H1 (cell line): Measurements from ENCODE around the gene SETDB2. TPM values are rescaled to one million over a fixed set of nuclear protein-coding genes. Genes with fewer than 3 reads are reported as not detected.

Experiments used
- CTCF ChIA-PET: fragments of 300-600 bp; sonication (Branson Sonifier 250); formaldehyde crosslinking; loops from one replicate; lab custom pipeline; 2021; ENCODE audit not compliant: partially characterized antibody; lab: Charles Lee
- POLR2A ChIA-PET: fragments of 300-600 bp; sonication (Branson Sonifier 250); formaldehyde crosslinking; loops from one replicate; lab custom pipeline; 2021; ENCODE audit warnings: inconsistent platforms; ENCODE audit not compliant: partially characterized antibody; lab: Charles Lee
- DNase-seq, 2 experiments: peaks; one replicate each; pipeline versions ENCODE4 v3.0.0 to v3.0.0-alpha.2; 2010 to 2022; ENCODE audit warnings: low spot score in 2 of 2, low read depth in 1 of 2, mixed read lengths in 1 of 2
- FAIRE-seq: peaks from 2 replicates; lab custom pipeline; 2011; peaks lifted over from hg19 to GRCh38; lab: Jason Lieb, UNC
- H2AFZ ChIP-seq: 2 replicates; pipeline ENCODE4 v1.8.1; 2012; ENCODE audit warnings: low read length, inconsistent platforms
- H2AK5ac ChIP-seq: 2 replicates; pipeline ENCODE4 v1.6.1; 2013; ENCODE audit warnings: low read depth, low read length
- H2BK120ac ChIP-seq: replicated peaks from 2 replicates; pipeline ENCODE3; 2013; ENCODE audit warnings: low read depth, low read length, inconsistent platforms
- H2BK12ac ChIP-seq: 2 replicates; pipeline ENCODE4 v1.6.1; 2013; ENCODE audit warnings: low read depth, low read length
- H2BK15ac ChIP-seq: 2 replicates; pipeline ENCODE4 v1.6.1; 2013; ENCODE audit warnings: low read length
- H2BK20ac ChIP-seq: 2 replicates; pipeline ENCODE4 v1.6.1; 2013; ENCODE audit warnings: low read length
- H2BK5ac ChIP-seq: 2 replicates; pipeline ENCODE4 v1.6.1; 2013; ENCODE audit warnings: low read depth, low read length
- H3K14ac ChIP-seq: 2 replicates; pipeline ENCODE4 v1.6.1; 2013; ENCODE audit warnings: inconsistent platforms; ENCODE audit not compliant: insufficient read length
- H3K18ac ChIP-seq: 2 replicates; pipeline ENCODE4 v1.6.1; 2013; ENCODE audit warnings: low read length; ENCODE audit errors: extremely low read depth
- H3K23ac ChIP-seq: 2 replicates; pipeline ENCODE4 v1.6.1; 2013; ENCODE audit warnings: inconsistent platforms; ENCODE audit not compliant: insufficient read length
- H3K23me2 ChIP-seq: 2 replicates; pipeline ENCODE4 v1.6.1; 2013; ENCODE audit warnings: low read depth, low read length
- H3K27ac ChIP-seq: 2 replicates; pipeline ENCODE4 v1.6.1; 2011; ENCODE audit warnings: low read depth, low read length, inconsistent platforms
- H3K27me3 ChIP-seq, 4 experiments: replicated peaks in 1 of 4; 1 replicate in 1 of 4; 2 replicates in 3 of 4; pipeline versions ENCODE4 v1.6.1 to v1.8.1; 2011 to 2013; ENCODE audit warnings: low read length in 3 of 4, mild to moderate bottlenecking in 3 of 4, inconsistent platforms in 2 of 4, mixed read lengths in 2 of 4, moderate library complexity in 1 of 4; ENCODE audit not compliant: control insufficient read depth in 3 of 4, insufficient read depth in 3 of 4; ENCODE audit errors: extremely low read depth in 1 of 4
- H3K36me3 ChIP-seq, 4 experiments: 2 replicates each; pipeline versions ENCODE4 v1.6.1 to v1.8.1; 2011 to 2013; ENCODE audit warnings: mild to moderate bottlenecking in 4 of 4, low read length in 3 of 4, moderate library complexity in 2 of 4, control low read depth in 1 of 4, inconsistent platforms in 1 of 4; ENCODE audit not compliant: insufficient read depth in 4 of 4, control insufficient read depth in 2 of 4
- H3K4ac ChIP-seq: replicated peaks from 2 replicates; pipeline ENCODE3; 2013; ENCODE audit warnings: low read length, low read depth, mixed read lengths, inconsistent platforms; ENCODE audit not compliant: insufficient read length
- H3K4me1 ChIP-seq, 4 experiments: replicated peaks in 1 of 4; 1 replicate in 1 of 4; 2 replicates in 3 of 4; pipeline versions ENCODE4 v1.6.1 to v1.8.1; 2011 to 2013; ENCODE audit warnings: low read length in 3 of 4, inconsistent platforms in 2 of 4, mixed read lengths in 1 of 4; ENCODE audit not compliant: insufficient read depth in 4 of 4, control insufficient read depth in 3 of 4
- H3K4me2 ChIP-seq, 2 experiments: 2 replicates each; pipeline versions ENCODE4 v1.6.1 to v1.8.1; 2011 to 2013; ENCODE audit warnings: low read depth in 2 of 2, low read length in 2 of 2, control low read depth in 1 of 2, inconsistent platforms in 1 of 2, mild to moderate bottlenecking in 1 of 2; ENCODE audit not compliant: insufficient read depth in 1 of 2
- H3K4me3 ChIP-seq, 4 experiments: fragments of 200-600, 300-600 bp in 1 of 4; sonication (generic), shearing (Covaris generic), sonication (Bioruptor Twin) in 1 of 4; 2 replicates each; pipeline versions ENCODE4 v1.5.1 to v1.8.1; 2011 to 2016; ENCODE audit warnings: low read length in 4 of 4, low read depth in 3 of 4, control low read depth in 2 of 4, inconsistent platforms in 2 of 4, mild to moderate bottlenecking in 2 of 4, mixed read lengths in 1 of 4, moderate library complexity in 1 of 4; ENCODE audit not compliant: insufficient read depth in 2 of 4; ENCODE audit errors: extremely low read depth in 1 of 4
- H3K56ac ChIP-seq: replicated peaks from 2 replicates; pipeline ENCODE3; 2013; ENCODE audit warnings: low read depth, mild to moderate bottlenecking, mixed read lengths, low read length, inconsistent platforms; ENCODE audit not compliant: insufficient read length
- H3K79me1 ChIP-seq: 2 replicates; pipeline ENCODE4 v1.6.1; 2013; ENCODE audit warnings: low read depth, low read length, control low read depth
- H3K79me2 ChIP-seq, 2 experiments: 2 replicates each; pipeline versions ENCODE4 v1.6.1 to v1.8.1; 2012 to 2013; ENCODE audit warnings: low read length in 2 of 2, mild to moderate bottlenecking in 2 of 2, inconsistent platforms in 1 of 2; ENCODE audit not compliant: insufficient read depth in 2 of 2, control insufficient read depth in 1 of 2
- H3K9ac ChIP-seq, 4 experiments: replicated peaks in 1 of 4; 1 replicate in 1 of 4; 2 replicates in 3 of 4; pipeline versions ENCODE4 v1.6.1 to v1.8.1; 2011 to 2013; ENCODE audit warnings: low read depth in 3 of 4, low read length in 3 of 4, control low read depth in 2 of 4, mild to moderate bottlenecking in 2 of 4, moderate library complexity in 2 of 4, inconsistent platforms in 1 of 4; ENCODE audit errors: extremely low read depth in 1 of 4
- H3K9me3 ChIP-seq, 2 experiments: 2 replicates each; pipeline versions ENCODE4 v1.6.1 to v1.8.1; 2012 to 2013; ENCODE audit warnings: mild to moderate bottlenecking in 2 of 2, moderate library complexity in 2 of 2, control low read depth in 1 of 2, inconsistent platforms in 1 of 2, low read depth in 1 of 2, low read length in 1 of 2, mixed read lengths in 1 of 2; ENCODE audit not compliant: insufficient read depth in 2 of 2
- H4K20me1 ChIP-seq, 2 experiments: replicated peaks in 1 of 2; 2 replicates each; pipeline versions ENCODE3 to v1.8.1; 2011 to 2013; ENCODE audit warnings: inconsistent platforms in 2 of 2, low read length in 2 of 2, mild to moderate bottlenecking in 1 of 2; ENCODE audit not compliant: insufficient read depth in 2 of 2, control insufficient read depth in 1 of 2
- H4K5ac ChIP-seq: 2 replicates; pipeline ENCODE4 v1.6.1; 2013; ENCODE audit warnings: low read length, low read depth, mixed read lengths, inconsistent platforms; ENCODE audit not compliant: insufficient read length
- H4K8ac ChIP-seq: 2 replicates; pipeline ENCODE4 v1.8.0; 2013; ENCODE audit warnings: mild to moderate bottlenecking, moderate library complexity, low read length, inconsistent platforms; ENCODE audit not compliant: insufficient read depth; ENCODE audit errors: extremely low read depth
- H4K91ac ChIP-seq: replicated peaks from 2 replicates; pipeline ENCODE3; 2013; ENCODE audit warnings: low read length, mixed read lengths, inconsistent platforms; ENCODE audit not compliant: insufficient read length
- CHD2 ChIP-seq: IDR thresholded peaks from 2 replicates; pipeline ENCODE4 v1.6.1; 2012; ENCODE audit warnings: low read length, improper control_type of control experiment
- EGR1 ChIP-seq: IDR thresholded peaks from 2 replicates; pipeline ENCODE4 v1.6.1; 2011; ENCODE audit warnings: low read depth, low read length, borderline replicate concordance
- JUN ChIP-seq: IDR thresholded peaks from 2 replicates; pipeline ENCODE4 v1.6.1; 2011; ENCODE audit warnings: low read depth, mild to moderate bottlenecking, improper control_type of control experiment, low read length
- KDM5A ChIP-seq: fragments of 200-600 bp; IDR thresholded peaks from 2 replicates; pipeline ENCODE4 v1.7.1; 2012; ENCODE audit warnings: mild to moderate bottlenecking, low read length, inconsistent platforms, mixed read lengths
- SIX5 ChIP-seq: IDR thresholded peaks from 2 replicates; pipeline ENCODE4 v1.6.1; 2011; ENCODE audit warnings: mild to moderate bottlenecking, low read depth, low read length
- SP1 ChIP-seq: IDR thresholded peaks from 2 replicates; pipeline ENCODE4 v1.6.1; 2011; ENCODE audit warnings: low read depth, low read length
- YY1 ChIP-seq: IDR thresholded peaks from 2 replicates; pipeline ENCODE4 v1.6.1; 2011; ENCODE audit warnings: low read depth, mild to moderate bottlenecking, low read length
- WGBS, 2 experiments: shearing (Covaris generic) in 1 of 2; methylation state at CpG; one replicate each; pipeline versions ENCODE4 v1.1.6 to v1.1.7; 2013 to 2015; ENCODE audit warnings: low lambda C conversion rate in 2 of 2, mixed read lengths in 2 of 2, inconsistent platforms in 1 of 2, low coverage in 1 of 2, missing lambda C conversion rate in 1 of 2; ENCODE audit not compliant: insufficient replicate concordance in 2 of 2, insufficient coverage in 1 of 2, insufficient read length in 1 of 2; ENCODE audit errors: extremely low coverage in 1 of 2, missing lambda C conversion rate in 1 of 2; 5-methylcytosine and 5-hydroxymethylcytosine counted together
- polyA plus RNA-seq, 7 experiments: library from polyadenylated mRNA; depleted of rRNA in 3 of 7; stranded (reverse) in 5 of 7; unstranded in 2 of 7; fragments of >200 nt in 5 of 7; fragments of 200-250 nt in 2 of 7; gene quantifications; 1 replicate in 5 of 7; 2 replicates in 1 of 7; 4 replicates in 1 of 7; pipeline versions ENCODE4 v1.2.1 to v1.2.3, GENCODE V29; 2011 to 2013; ENCODE audit warnings: missing spikeins in 2 of 7, mixed read lengths in 2 of 7
- total RNA-seq: library from RNA; stranded (reverse); fragmentation: NEBNext Ultra II Directional; extraction: Animal tissue kit (Norgen Biotek cat#: 25700); gene quantifications from 2 replicates; pipeline ENCODE4 v1.2.1, GENCODE V29; 2021

SETDB2 gene
- total and polyA plus RNA-seq, 2 of the 8 experiments (the other 6 are each of a cell fraction or from before 2014, with no cell fraction given), result 1.2 to 6.1 TPM

DNA sequence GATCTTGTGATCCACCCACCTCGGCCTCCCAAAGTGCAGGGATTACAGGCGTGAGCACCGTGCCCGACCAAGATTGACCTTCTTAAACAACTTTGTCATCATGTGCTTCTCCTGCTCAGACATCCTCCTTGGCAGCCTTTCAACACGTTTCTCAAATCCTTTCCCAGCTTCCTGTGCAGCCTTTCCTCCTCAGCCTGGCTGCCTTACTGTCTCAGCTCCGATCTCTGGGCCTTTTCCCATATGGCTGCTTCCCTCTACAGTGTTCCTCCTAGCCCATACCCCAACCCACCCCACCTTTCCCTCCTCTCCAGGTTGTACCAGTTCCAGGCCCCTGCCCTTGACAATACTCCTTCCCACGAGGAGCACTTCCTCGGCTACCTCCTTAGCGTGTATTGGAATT lies 58.9 kb downstream of the SETDB2 start:
- H3K4me2 ChIP-seq, result no peak overlapping the region
- no peak overlapping the region for H3K4me3 ChIP-seq
- no peaks in the 10 kb centered on the region for H3K23me2 ChIP-seq
- H2AFZ ChIP-seq, result no peak overlapping the region
- H3K4me1 ChIP-seq, result no peaks in the 10 kb centered on the region
- POLR2A ChIA-PET, result interaction anchor here (1.2 kb wide), 1 partner anchor 33 kb away, joined by 3 read pairs; no protein-coding TSS in a partner anchor
- H2AK5ac ChIP-seq, result no peak overlapping the region
- no peak overlapping the region for H3K56ac ChIP-seq
- H3K18ac ChIP-seq, result no peak overlapping the region
- 87% methylated on average over 8 of the region's 9 CpGs; no CpG with 5 or more reads in 1 of the 2 experiments for WGBS, 2 experiments
- H3K36me3 ChIP-seq, result no peaks in the 10 kb centered on the region
- H3K9ac ChIP-seq, result no peak overlapping the region
- H3K27me3 ChIP-seq, result no peaks in the 10 kb centered on the region
- H4K91ac ChIP-seq, result no peak overlapping the region
- FAIRE-seq, result no peak
- H3K9me3 ChIP-seq, result no peaks in the 10 kb centered on the region
- H4K5ac ChIP-seq, result no peak overlapping the region
- H4K20me1 ChIP-seq, result no peaks in the 10 kb centered on the region
- H2BK20ac ChIP-seq, result no peak overlapping the region
- no peak for TF ChIP-seq KDM5A
- TF ChIP-seq YY1, result no peak
- no peak for TF ChIP-seq JUN
- no peak for TF ChIP-seq EGR1
- no peak for TF ChIP-seq SP1
- TF ChIP-seq SIX5, result no peak
- TF ChIP-seq CHD2, result no peak
- H3K14ac ChIP-seq, result no peak overlapping the region
- no peak overlapping the region for H2BK15ac ChIP-seq
- no peak overlapping the region for H4K8ac ChIP-seq
- no peak overlapping the region for H3K23ac ChIP-seq
- H2BK5ac ChIP-seq, result no peak overlapping the region
- no peaks in the 10 kb centered on the region for H3K79me2 ChIP-seq
- no peak overlapping the region for H3K27ac ChIP-seq
- DNase-seq, result no peak
- H3K4ac ChIP-seq, result no peak overlapping the region
- no peak overlapping the region for H2BK120ac ChIP-seq
- no peak overlapping the region for H2BK12ac ChIP-seq
- no peaks in the 10 kb centered on the region for H3K79me1 ChIP-seq
- CTCF ChIA-PET, result interaction anchor here (0.9 kb wide), 1 partner anchor 15 kb away, joined by 3 read pairs; no protein-coding TSS in a partner anchor
